A673 (cell line): ENCODE measurements around the gene FRMD4A.

ENCODE experiments used
- CTCF ChIP-seq: fragments of 300-800, 200-600 bp; sonication (generic); conservative IDR thresholded peaks from 2 replicates; pipeline ENCODE4 v1.5.1; 2017; ENCODE audit warnings: low read depth, mild to moderate bottlenecking, antibody characterized with exemption, low read length, moderate library complexity, mixed read lengths
- EZH2 ChIP-seq: fragments of 200-600 bp; sonication (generic); IDR thresholded peaks from 2 replicates; pipeline ENCODE4 v1.6.1; 2017; ENCODE audit warnings: borderline replicate concordance, low read depth, mild to moderate bottlenecking, mixed read lengths, antibody characterized with exemption, low read length; ENCODE audit not compliant: poor library complexity, severe bottlenecking

GRCh38 chr10:14123139-14123538 lies 207.6 kb downstream of the FRMD4A start:
- TF ChIP-seq CTCF (no peak), EZH2 (no peak)
